ENCODE data around the gene PLEKHS1.

GRCh38 chr10:113762083-113762482 lies 10.6 kb downstream of the PLEKHS1 start:
- TF ChIP-seq CTCF (IDR thresholded peaks at IDR 0.05) (no peak), POLR2A (IDR thresholded peaks at IDR 0.05) (no peak), EP300 (IDR thresholded peaks at IDR 0.05) (no peak)
